ENCODE data around the gene SH3YL1.
A peak's percentile ranks its signal among the peaks of the same experiment; 100 is the strongest.
"Not testable (repeated sequence)": the region's sequence is repeated elsewhere in the genome, so short reads cannot be mapped to it uniquely, and the experiment has no call there.

SH3YL1 gene

GRCh38 chr2:179886-180285 is 83.9 kb downstream of the SH3YL1 start:
- no peak for TF ChIP-seq CTCF (IDR thresholded peaks at IDR 0.05; ENCODE audit: control insufficient read depth, insufficient read depth, low read depth, low read length, missing control alignments)
- H3K4me3 ChIP-seq (ENCODE audit: control insufficient read depth, low read depth, low read length) = no peak overlapping the region
- no peak for DNase-seq (ENCODE audit: low read depth)

- H3K4me3 ChIP-seq (ENCODE audit: control insufficient read depth, low read depth, low read length) = no peak overlapping the region
- TF ChIP-seq CTCF (IDR thresholded peaks at IDR 0.05; ENCODE audit: control insufficient read depth, insufficient read depth, low read depth, low read length, missing control alignments) = no peak
- DNase-seq (ENCODE audit: low read depth) = no peak
Measured at GRCh38 chr2:177733-178132, 86.1 kb downstream of the SH3YL1 start.

- no peak overlapping the region for H3K4me3 ChIP-seq (ENCODE audit: control insufficient read depth, low read depth, low read length)
- DNase-seq (ENCODE audit: low read depth) = no peak
- no peak for TF ChIP-seq CTCF (IDR thresholded peaks at IDR 0.05; ENCODE audit: control insufficient read depth, insufficient read depth, low read depth, low read length, missing control alignments)
Measured at GRCh38 chr2:176917-177316, 86.9 kb downstream of the SH3YL1 start.

GRCh38 chr2:175880-176820 is 87.7 kb downstream of the SH3YL1 start:
- no peak for DNase-seq (ENCODE audit: low read depth)
- no peak for TF ChIP-seq CTCF (IDR thresholded peaks at IDR 0.05; ENCODE audit: control insufficient read depth, insufficient read depth, low read depth, low read length, missing control alignments)
- H3K4me3 ChIP-seq (ENCODE audit: control insufficient read depth, low read depth, low read length) = no peak overlapping the region

- DNase-seq (ENCODE audit: low read depth) = no peak
- no peak overlapping the region for H3K4me3 ChIP-seq (ENCODE audit: control insufficient read depth, low read depth, low read length)
- TF ChIP-seq CTCF (IDR thresholded peaks at IDR 0.05; ENCODE audit: control insufficient read depth, insufficient read depth, low read depth, low read length, missing control alignments) = no peak
Measured at GRCh38 chr2:175161-175786, 88.6 kb downstream of the SH3YL1 start.

GRCh38 chr2:172120-172519 is 91.7 kb downstream of the SH3YL1 start:
- peak; percentile 19 for TF ChIP-seq CTCF (IDR thresholded peaks at IDR 0.05; ENCODE audit: control insufficient read depth, insufficient read depth, low read depth, low read length, missing control alignments)
- not testable (repeated sequence) for H3K4me3 ChIP-seq (ENCODE audit: control insufficient read depth, low read depth, low read length); DNase-seq (ENCODE audit: low read depth)
